EH (cell line): ENCODE measurements around the gene UGT1A7.

Experiments
- DNase-seq: peaks from one replicate; pipeline ENCODE4 v3.0.0-alpha.2; 2015; ENCODE audit warnings: low read depth

UGT1A7 gene

GRCh38 chr2:233818639-233819621 is 137.2 kb downstream of the UGT1A7 start:
- no peak for DNase-seq

DNA sequence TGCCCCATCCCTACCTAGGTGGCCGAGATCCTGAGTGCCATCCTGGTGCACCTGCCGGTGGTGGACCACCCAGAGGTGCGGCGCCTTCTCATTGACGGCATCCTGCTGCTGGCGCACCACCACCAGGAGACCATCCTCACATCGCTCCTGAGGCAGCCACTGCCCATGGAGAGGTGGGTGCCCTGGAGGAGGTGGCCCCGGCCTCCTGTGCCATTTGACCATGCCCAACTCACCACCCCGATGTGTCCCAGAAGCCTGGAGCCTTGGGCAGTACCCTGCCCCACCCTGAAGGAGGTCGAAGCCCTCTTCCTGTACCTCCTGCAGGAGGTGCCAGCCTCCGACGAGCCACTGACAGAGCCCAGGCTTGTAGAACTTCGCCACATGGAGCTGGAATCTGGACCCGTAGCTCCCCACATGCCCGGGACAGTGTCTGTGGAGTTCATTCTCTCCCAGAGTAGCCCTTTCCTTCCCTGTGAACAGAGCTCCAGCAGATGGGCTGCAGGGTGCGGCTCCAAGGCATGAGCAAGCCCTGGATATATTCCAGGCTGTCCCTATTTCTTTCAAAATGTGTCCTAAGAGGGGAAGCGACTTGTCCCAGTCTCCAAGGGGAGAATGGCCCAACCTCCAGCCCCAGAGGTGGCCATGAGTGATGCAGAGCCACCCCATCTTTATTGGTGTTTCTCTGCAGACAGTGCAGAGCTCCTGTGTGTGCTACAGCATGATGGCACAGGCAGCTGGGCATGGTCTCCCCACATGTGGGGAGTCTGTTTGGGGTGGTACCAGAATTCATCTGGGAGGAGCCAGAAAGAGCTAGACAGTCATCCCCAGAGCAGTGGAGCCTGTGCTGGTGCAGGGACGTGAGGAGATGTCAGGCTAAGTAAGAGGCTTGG is 138.4 kb downstream of the UGT1A7 start:
- DNase-seq = no peak

DNA sequence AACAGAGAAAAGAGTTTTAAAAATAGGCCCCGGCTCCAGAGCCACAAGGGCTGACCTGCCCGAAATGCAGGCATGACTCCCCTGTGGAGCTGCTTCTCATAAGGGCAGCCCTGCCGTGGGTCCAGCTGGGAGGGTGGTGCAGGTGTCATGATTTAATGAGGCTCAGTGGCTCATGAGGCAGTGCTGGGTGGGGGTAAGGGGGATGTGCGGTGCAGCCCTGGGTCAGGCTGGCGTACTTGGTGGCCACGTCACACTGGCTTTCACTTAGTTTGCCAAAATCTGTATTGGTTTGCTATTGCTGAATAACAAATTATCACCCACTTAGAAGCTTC is 139.0 kb downstream of the UGT1A7 start:
- no peak for DNase-seq

DNA sequence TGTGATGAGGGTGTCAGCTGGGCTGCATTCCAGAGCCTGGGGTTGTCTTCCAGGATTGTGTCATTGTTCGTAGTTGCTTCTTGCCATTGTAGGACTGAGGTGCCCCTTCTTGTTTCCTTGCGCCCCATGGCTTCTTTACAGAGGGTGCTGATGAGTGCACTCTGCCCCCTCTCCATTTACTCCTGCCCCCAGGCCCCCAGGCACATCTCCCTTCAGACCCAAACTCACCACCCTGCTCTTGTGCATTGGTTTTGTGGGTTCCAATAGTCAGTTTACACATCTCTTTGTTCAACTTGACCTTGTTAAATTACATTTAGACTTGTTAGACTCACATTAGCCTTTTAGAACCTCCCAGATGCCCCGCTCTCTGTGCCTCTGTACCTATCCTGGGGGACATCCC is 139.5 kb downstream of the UGT1A7 start:
- no peak for DNase-seq

GRCh38 chr2:233821709-233822100 is 140.0 kb downstream of the UGT1A7 start:
- no peak for DNase-seq

DNA sequence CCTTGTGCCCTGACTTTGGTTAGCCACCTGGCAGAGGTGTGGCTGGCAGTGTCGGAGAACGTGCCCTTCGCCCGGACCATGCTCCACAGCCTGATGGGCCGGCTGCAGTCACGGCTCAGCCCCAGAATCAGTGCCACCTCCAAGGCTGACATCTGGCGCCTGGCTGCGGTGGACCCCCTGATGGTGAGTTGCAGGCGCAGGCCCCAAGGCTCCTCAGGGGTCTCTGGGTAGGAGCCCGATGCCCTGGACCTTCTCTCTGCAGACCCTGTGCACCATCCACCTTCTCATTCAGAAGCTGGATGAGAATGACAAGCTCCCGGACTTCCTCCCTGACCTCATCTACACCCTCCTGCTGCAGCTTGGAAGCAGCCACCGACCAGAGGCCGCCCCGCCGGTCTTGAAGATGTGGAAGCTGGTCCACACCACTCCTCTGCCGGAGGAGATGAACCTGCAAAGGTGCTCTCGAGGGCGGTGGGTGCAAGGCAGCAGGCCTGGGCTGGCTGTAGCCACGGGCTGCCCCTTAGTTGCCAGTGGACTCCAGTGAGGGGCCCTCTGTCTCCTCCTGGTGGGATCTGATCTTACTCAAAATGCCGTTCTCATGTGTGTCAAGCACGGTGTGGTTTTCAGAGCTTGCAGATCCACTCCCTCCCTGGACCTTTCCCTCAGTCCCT is 140.5 kb downstream of the UGT1A7 start:
- no peak for DNase-seq
